Tracheal epithelial cell (primary cell): Measurements from ENCODE around the gene LRIG3. TPM values are rescaled to one million over a fixed set of nuclear protein-coding genes. Genes with fewer than 3 reads are reported as not detected.

Source experiments
- total RNA-seq: library from RNA; depleted of rRNA; stranded (reverse); fragments of >200 nt; gene quantifications from 2 replicates; pipeline ENCODE4 v1.2.1, GENCODE V29; 2014

The LRIG3 gene, protein sequence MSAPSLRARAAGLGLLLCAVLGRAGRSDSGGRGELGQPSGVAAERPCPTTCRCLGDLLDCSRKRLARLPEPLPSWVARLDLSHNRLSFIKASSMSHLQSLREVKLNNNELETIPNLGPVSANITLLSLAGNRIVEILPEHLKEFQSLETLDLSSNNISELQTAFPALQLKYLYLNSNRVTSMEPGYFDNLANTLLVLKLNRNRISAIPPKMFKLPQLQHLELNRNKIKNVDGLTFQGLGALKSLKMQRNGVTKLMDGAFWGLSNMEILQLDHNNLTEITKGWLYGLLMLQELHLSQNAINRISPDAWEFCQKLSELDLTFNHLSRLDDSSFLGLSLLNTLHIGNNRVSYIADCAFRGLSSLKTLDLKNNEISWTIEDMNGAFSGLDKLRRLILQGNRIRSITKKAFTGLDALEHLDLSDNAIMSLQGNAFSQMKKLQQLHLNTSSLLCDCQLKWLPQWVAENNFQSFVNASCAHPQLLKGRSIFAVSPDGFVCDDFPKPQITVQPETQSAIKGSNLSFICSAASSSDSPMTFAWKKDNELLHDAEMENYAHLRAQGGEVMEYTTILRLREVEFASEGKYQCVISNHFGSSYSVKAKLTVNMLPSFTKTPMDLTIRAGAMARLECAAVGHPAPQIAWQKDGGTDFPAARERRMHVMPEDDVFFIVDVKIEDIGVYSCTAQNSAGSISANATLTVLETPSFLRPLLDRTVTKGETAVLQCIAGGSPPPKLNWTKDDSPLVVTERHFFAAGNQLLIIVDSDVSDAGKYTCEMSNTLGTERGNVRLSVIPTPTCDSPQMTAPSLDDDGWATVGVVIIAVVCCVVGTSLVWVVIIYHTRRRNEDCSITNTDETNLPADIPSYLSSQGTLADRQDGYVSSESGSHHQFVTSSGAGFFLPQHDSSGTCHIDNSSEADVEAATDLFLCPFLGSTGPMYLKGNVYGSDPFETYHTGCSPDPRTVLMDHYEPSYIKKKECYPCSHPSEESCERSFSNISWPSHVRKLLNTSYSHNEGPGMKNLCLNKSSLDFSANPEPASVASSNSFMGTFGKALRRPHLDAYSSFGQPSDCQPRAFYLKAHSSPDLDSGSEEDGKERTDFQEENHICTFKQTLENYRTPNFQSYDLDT
- total RNA-seq = 48.9 and 97.8 TPM in 2 replicates

DNA sequence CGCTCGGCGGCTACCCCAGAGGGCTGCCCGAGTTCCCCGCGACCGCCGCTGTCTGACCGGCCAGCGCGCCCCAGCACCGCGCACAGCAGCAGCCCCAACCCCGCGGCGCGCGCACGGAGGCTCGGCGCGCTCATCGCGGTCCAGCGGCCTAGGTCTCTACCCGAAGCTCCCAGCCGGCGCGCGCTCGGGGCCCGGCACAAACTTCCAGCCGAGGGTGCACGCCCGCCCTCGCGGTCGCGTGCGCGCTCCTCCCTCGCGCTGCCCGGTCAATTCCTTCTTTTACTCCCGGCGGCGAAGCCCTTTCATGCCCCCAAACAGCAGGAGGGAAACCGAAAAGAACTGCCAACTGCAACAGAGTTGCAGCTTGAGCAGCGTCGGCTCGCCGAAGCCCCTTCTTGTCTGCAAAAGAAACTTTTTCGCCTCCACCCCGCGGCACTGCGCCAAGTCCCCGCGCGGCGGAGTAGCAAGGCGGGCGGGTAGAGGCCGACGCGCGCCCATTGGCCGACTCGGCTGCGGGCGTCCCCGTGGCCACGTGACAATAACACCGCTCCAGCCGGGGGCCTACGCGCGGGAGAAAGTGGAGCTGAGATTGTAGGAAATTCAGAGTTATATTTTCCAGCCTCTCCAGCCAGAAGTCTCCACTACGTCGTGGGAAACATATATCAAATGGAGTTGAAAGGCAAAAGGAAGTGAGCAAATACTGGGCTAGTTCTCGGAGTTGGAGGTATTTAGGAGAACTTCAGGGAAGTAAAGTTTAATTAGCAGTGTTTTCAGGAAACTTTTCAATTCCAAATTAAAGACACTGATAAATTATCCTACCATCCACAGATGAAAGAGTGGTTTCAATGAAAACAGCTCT lies at the start of gene LRIG3:
Gene LRIG3 (minus strand): TSS at position 403 of the 859 bp plus-strand sequence. CDS start 269 bp downstream, at position 134.

